B cell (primary cell): ENCODE results near the gene APOL3. TPM values are rescaled to one million over a fixed set of nuclear protein-coding genes. Genes with fewer than 3 reads are reported as not detected.

Source experiments
- ATAC-seq: fragments of 200-7000 bp; cut with Tn5 transposase; one replicate; pipeline ENCODE4 v1.10.0; 2021; ENCODE audit warnings: low read depth, mild to moderate bottlenecking, moderate number of reproducible peaks, moderate library complexity
- CTCF ChIA-PET: fragments of 350-600 bp; sonication (Branson Sonifier 250); formaldehyde crosslinking; loops from one replicate; lab custom pipeline; 2021; ENCODE audit warnings: antibody characterized with exemption, inconsistent platforms; lab: Charles Lee
- POLR2A ChIA-PET: fragments of 350-600 bp; sonication (Branson Sonifier 250); formaldehyde crosslinking; loops from one replicate; lab custom pipeline; 2021; ENCODE audit warnings: antibody characterized with exemption; lab: Charles Lee
- DNase-seq: peaks from one replicate; pipeline ENCODE4 v3.0.0; 2013
- H2AFZ ChIP-seq: 2 replicates; pipeline ENCODE4 v1.6.1; 2012; ENCODE audit warnings: mild to moderate bottlenecking, low read depth, low read length; ENCODE audit not compliant: insufficient read depth, poor library complexity, severe bottlenecking
- H3K27ac ChIP-seq, 2 donors: 1 replicate in 1 of 2; 2 replicates in 1 of 2; pipeline ENCODE4 v1.5.1; 2012 to 2013; ENCODE audit warnings: low read length in 2 of 2, mild to moderate bottlenecking in 2 of 2, moderate library complexity in 1 of 2
- H3K27me3 ChIP-seq, 4 experiments: fragments of 200-600 bp in 1 of 4; sonication (generic) in 1 of 4; replicated peaks in 1 of 4; 1 replicate in 2 of 4; 2 replicates in 2 of 4; pipeline versions ENCODE4 v1.6.1 to v1.7.0; 2013 to 2016; ENCODE audit warnings: low read length in 3 of 4, mild to moderate bottlenecking in 2 of 4, mixed read lengths in 1 of 4, moderate library complexity in 1 of 4; ENCODE audit not compliant: insufficient read depth in 4 of 4, control insufficient read depth in 3 of 4; ENCODE audit errors: control extremely low read depth in 1 of 4
- H3K36me3 ChIP-seq, 2 experiments: replicated peaks in 1 of 2; 1 replicate in 1 of 2; 2 replicates in 1 of 2; pipeline versions ENCODE4 v1.6.1 to v1.7.1; 2013; ENCODE audit warnings: low read length in 1 of 2; ENCODE audit not compliant: insufficient read depth in 2 of 2, control insufficient read depth in 1 of 2; ENCODE audit errors: control extremely low read depth in 1 of 2, extremely low read depth in 1 of 2
- H3K4me1 ChIP-seq, 2 donors: fragments of 200-600 bp in 1 of 2; sonication (generic) in 1 of 2; 1 replicate in 1 of 2; 2 replicates in 1 of 2; pipeline versions ENCODE4 v1.5.1 to v1.6.1; 2013 to 2017; ENCODE audit warnings: low read length in 2 of 2; ENCODE audit not compliant: control insufficient read depth in 2 of 2, insufficient read depth in 2 of 2
- H3K4me2 ChIP-seq: replicated peaks from 2 replicates; pipeline ENCODE3; 2012; ENCODE audit warnings: mild to moderate bottlenecking, low read depth, low read length; ENCODE audit not compliant: poor library complexity, severe bottlenecking
- H3K4me3 ChIP-seq, 5 experiments: fragments of 200-600 bp in 1 of 5; sonication (generic) in 1 of 5; 1 replicate in 3 of 5; 2 replicates in 2 of 5; pipeline versions ENCODE4 v1.5.1 to v1.7.0; 2011 to 2016; ENCODE audit warnings: low read length in 4 of 5, mild to moderate bottlenecking in 4 of 5, low read depth in 2 of 5, control low read depth in 1 of 5, moderate library complexity in 1 of 5; ENCODE audit not compliant: insufficient read depth in 1 of 5; ENCODE audit errors: control extremely low read depth in 1 of 5, extremely low read depth in 1 of 5
- H3K79me2 ChIP-seq: fragments of 200-600 bp; sonication (generic); one replicate; pipeline ENCODE4 v1.6.0; 2016; ENCODE audit warnings: low read length; ENCODE audit not compliant: control insufficient read depth, insufficient read depth
- H3K9ac ChIP-seq: fragments of 200-600 bp; sonication (generic); 2 replicates; pipeline ENCODE4 v1.6.1; 2017; ENCODE audit warnings: mild to moderate bottlenecking, low read length, moderate library complexity
- H3K9me3 ChIP-seq, 3 donors: one replicate each; pipeline versions ENCODE4 v1.6.1 to v1.7.1; 2013; ENCODE audit warnings: low read length in 2 of 3; ENCODE audit not compliant: control insufficient read depth in 2 of 3, insufficient read depth in 1 of 3; ENCODE audit errors: control extremely low read depth in 1 of 3
- H4K20me1 ChIP-seq: 2 replicates; pipeline ENCODE4 v1.6.0; 2012; ENCODE audit warnings: mild to moderate bottlenecking, low read length; ENCODE audit not compliant: insufficient read depth, control insufficient read depth, poor library complexity, severe bottlenecking
- H3K27ac Mint-ChIP-seq: one replicate; pipeline ENCODE4 v1.8.0; 2021; ENCODE audit warnings: mixed read lengths
- H3K27me3 Mint-ChIP-seq: one replicate; pipeline ENCODE4 v1.8.0; 2021; ENCODE audit warnings: mixed read lengths
- H3K4me1 Mint-ChIP-seq: one replicate; pipeline ENCODE4 v1.8.0; 2021; ENCODE audit warnings: mixed read lengths
- H3K4me3 Mint-ChIP-seq: one replicate; pipeline ENCODE4 v1.8.0; 2021; ENCODE audit warnings: mixed read lengths
- H3K9me3 Mint-ChIP-seq: one replicate; pipeline ENCODE4 v1.8.0; 2022; ENCODE audit warnings: mixed read lengths; ENCODE audit not compliant: insufficient read depth
- CTCF ChIP-seq: fragments of 200-600 bp; IDR thresholded peaks from one replicate; pipeline ENCODE4 v1.8.0; 2022; ENCODE audit warnings: antibody characterized with exemption, mild to moderate bottlenecking
- EZH2 ChIP-seq: IDR thresholded peaks from 2 replicates; pipeline ENCODE4 v1.6.1; 2012; ENCODE audit warnings: borderline replicate concordance, low read depth, mild to moderate bottlenecking, moderate library complexity, low read length; ENCODE audit not compliant: insufficient read depth, poor library complexity, severe bottlenecking
- WGBS: methylation state at CpG from one replicate; pipeline ENCODE4 v1.1.5; 2013; ENCODE audit warnings: missing lambda C conversion rate; ENCODE audit not compliant: insufficient coverage; 5-methylcytosine and 5-hydroxymethylcytosine counted together
- intact Hi-C: fragments of 100-400 bp; cut with micrococcal nuclease; formaldehyde crosslinking; loops from one replicate; pipeline ENCODE4 v1.10.0; 2022
- polyA plus RNA-seq: library from polyadenylated mRNA; depleted of rRNA; stranded (reverse); fragments of >200 nt; gene quantifications from 2 replicates; pipeline ENCODE4 v1.2.3, GENCODE V29; 2012
- total RNA-seq, 2 donors: library from RNA; stranded (reverse); fragments of 120-200 nt in 1 of 2; gene quantifications; 1 replicate in 1 of 2; 2 replicates in 1 of 2; pipeline versions ENCODE4 v1.2.3 to v1.2.4, GENCODE V29; 2013 to 2022

Gene APOL3
- total and polyA plus RNA-seq, 2 donors (not counting 1 experiment from before 2014, with no cell fraction given), result 55.0 to 97.2 TPM

- Histone ChIP-seq H3K4me1 (peaks cover 0 to 5% of the 10 kb centered on the region in 2 donors), H3K36me3 (no peaks in the 10 kb centered on the region), H3K4me2 (no peak overlapping the region), H4K20me1 (no peaks in the 10 kb centered on the region), H3K27ac (no peak overlapping the region), H3K79me2 (no peaks in the 10 kb centered on the region), H2AFZ (no peak overlapping the region), H3K4me3 (no peak overlapping the region), H3K27me3 (no peaks in the 10 kb centered on the region), H3K9me3 (no peaks in the 10 kb centered on the region), H3K9ac (no peak overlapping the region)
- 91% methylated on average over 6 of the region's 7 CpGs for WGBS
- no peaks in the 10 kb centered on the region for H3K9me3 Mint-ChIP-seq
- peaks cover 3% of the 10 kb centered on the region for H3K27me3 Mint-ChIP-seq
- intact Hi-C loops, result no loop called here
- no peak overlapping the region for H3K4me3 Mint-ChIP-seq
- TF ChIP-seq EZH2 (no peak), CTCF (no peak)
- CTCF ChIA-PET, result interaction anchor here (1.0 to 12.3 kb wide), 7 partner anchors 12 to 305 kb away, joined by 4 to 182 read pairs (median 6); partner anchors contain the start of gene APOL3
- ATAC-seq (no peak), DNase-seq (no peak)
- POLR2A ChIA-PET, result interaction anchor here (0.6 kb wide), 1 partner anchor 23 kb away, joined by 5 read pairs; no protein-coding TSS in a partner anchor
- peaks cover 5% of the 10 kb centered on the region for H3K4me1 Mint-ChIP-seq
- H3K27ac Mint-ChIP-seq, result no peak overlapping the region
Observed at GRCh38 chr22:36182056-36182455, 21.5 kb upstream of the APOL3 start.

- Mint-ChIP-seq H3K27ac (no peak overlapping the region), H3K27me3 (peaks cover 3% of the 10 kb centered on the region), H3K4me1 (peaks cover 5% of the 10 kb centered on the region), H3K9me3 (no peaks in the 10 kb centered on the region), H3K4me3 (no peak overlapping the region)
- no peaks in the 10 kb centered on the region for H4K20me1 ChIP-seq
- no peak for ATAC-seq
- H3K4me3 ChIP-seq, result no peak overlapping the region
- H3K9me3 ChIP-seq, result no peaks in the 10 kb centered on the region
- intact Hi-C loops, result loop anchor here (1.0 to 2.0 kb wide), 2 partner anchors 24 to 115 kb away; no protein-coding TSS in a partner anchor
- ChIA-PET CTCF (interaction anchor here (0.5 to 12.3 kb wide), 11 partner anchors 11 to 306 kb away, joined by 3 to 182 read pairs (median 9); partner anchors contain the start of genes APOL2 and APOL3), POLR2A (interaction anchor here (1.2 kb wide), 1 partner anchor 36 kb away, joined by 3 read pairs; no protein-coding TSS in a partner anchor)
- peaks cover 0 to 5% of the 10 kb centered on the region in 2 donors for H3K4me1 ChIP-seq
- H3K27ac ChIP-seq, result no peak overlapping the region
- DNase-seq, result no peak
- WGBS, result 83% methylated on average over 5 of the region's 6 CpGs
- no peaks in the 10 kb centered on the region for H3K79me2 ChIP-seq
- H2AFZ ChIP-seq, result no peak overlapping the region
- H3K4me2 ChIP-seq, result no peak overlapping the region
- no peak overlapping the region for H3K9ac ChIP-seq
- no peak for TF ChIP-seq EZH2
- TF ChIP-seq CTCF, result no peak
- no peaks in the 10 kb centered on the region for H3K27me3 ChIP-seq
- no peaks in the 10 kb centered on the region for H3K36me3 ChIP-seq
Observed at GRCh38 chr22:36180928-36181327, 20.4 kb upstream of the APOL3 start.
